NOMO-1 treated with dmso at 0.1 percent for 144 hours (cell line): Measurements from ENCODE around the gene KDM6A.
"Not testable (repeated sequence)": the region's sequence is repeated elsewhere in the genome, so short reads cannot be mapped to it uniquely, and the experiment has no call there.

ENCODE experiments used
- DNase-seq: peaks from one replicate; lab custom pipeline; 2025; ENCODE audit not compliant: unreplicated experiment; lab: John Stamatoyannopoulos, UW

KDM6A gene

DNA sequence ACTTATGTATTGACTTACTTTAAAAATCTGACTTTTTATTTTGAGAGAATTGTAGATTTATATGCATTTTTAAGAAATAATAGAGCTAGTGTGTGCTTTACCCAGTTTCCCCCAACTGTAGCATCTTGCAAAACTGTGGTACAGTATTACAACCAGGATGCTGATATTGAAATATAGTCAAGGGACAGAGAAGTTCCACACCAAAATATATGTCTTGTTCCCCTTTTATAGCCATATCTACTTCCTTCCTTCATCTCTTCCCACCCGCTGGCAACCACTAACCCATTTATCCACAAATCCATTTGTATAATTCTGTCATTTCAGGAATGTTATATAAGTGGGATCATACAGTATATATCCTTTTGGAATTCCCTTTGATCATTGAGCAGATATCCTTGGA lies 16.8 kb downstream of the KDM6A start:
- DNase-seq: peak; percentile 51

DNA sequence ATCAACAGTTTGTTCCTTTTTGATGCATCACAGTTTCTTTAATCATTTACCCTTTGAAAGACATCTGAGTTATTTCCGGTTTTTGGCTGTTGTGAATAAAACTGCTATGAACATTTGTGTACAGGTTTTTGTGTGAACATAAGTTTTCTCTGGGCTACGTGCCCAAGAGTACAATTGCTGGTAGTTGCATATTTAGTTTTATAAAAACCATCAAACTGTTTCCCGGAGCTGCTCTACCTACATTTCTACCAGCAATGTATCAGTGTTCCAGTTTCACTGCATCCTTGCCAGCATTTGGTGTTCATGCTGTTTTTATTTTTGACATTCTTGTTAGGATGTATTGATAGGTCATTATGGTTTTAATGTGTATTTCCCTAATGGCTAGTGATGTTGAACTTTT lies 17.3 kb downstream of the KDM6A start:
- DNase-seq: no peak

GRCh38 chrX:44890687-44891086 lies 17.7 kb downstream of the KDM6A start:
- not testable (repeated sequence) for DNase-seq

DNA sequence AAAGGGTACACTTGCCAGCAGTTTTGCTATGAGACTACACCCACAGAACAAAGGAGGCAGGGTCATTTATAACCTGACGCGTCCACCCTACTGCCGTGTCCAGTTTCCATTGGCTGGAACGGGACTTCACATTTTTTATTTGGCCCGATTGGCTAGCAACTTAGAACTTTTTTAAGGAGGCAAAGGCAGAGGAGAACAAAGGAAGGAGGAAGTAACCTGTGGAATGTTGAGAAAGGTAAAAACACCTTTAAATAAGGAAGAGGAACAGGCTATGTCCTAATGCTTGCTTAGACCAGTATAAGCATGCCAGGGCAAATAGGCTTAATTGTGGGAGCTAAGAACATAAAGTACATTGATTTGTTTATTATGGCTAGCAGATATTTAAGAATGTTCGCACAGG lies 18.7 kb downstream of the KDM6A start:
- DNase-seq: no peak

GRCh38 chrX:44896876-44897186 lies 23.8 kb downstream of the KDM6A start:
- no peak for DNase-seq

DNA sequence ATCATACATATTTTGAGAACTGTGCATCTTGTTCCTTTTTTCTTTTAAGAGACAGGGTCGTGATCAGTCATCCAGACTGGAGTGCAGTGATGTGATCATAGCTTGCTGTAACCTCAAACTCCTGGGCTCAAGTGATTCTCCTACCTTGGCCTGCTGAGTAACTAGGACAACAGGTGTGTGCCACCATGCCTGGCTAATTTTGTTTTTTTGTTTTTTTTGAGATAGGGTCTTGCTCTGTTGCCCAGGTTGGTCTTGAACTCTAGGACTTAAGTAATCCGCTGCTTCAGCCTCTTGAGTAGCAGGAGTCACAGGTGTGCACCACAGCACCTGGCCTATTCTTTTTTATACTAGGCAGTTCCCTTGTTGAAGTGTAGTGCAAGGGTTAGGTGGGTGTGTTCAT lies 24.6 kb downstream of the KDM6A start:
- DNase-seq: no peak

GRCh38 chrX:44898411-44899221 lies 25.6 kb downstream of the KDM6A start:
- no peak for DNase-seq

GRCh38 chrX:44899946-44900345 lies 27.0 kb downstream of the KDM6A start:
- DNase-seq: no peak

DNA sequence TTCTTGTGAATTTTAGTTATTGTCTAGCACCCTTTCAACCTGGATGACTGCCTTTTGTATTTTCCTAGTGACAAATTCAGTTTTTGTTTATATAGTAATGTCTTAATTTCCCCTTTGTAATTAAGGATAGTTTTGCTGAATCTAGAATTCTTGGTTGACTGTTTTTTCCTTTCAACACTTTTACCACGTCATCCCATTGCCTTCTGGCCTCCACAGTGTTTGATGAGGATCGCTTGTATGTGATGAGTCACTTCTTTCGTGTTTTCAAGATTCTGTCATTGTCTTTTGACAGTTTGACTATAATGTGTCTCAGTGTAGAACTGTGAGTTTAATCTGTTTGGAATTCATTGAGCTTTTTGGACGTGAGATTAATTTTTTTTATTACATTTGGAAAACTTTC lies 30.1 kb downstream of the KDM6A start:
- DNase-seq: no peak

GRCh38 chrX:44903830-44904530 lies 31.0 kb downstream of the KDM6A start:
- no peak for DNase-seq

DNA sequence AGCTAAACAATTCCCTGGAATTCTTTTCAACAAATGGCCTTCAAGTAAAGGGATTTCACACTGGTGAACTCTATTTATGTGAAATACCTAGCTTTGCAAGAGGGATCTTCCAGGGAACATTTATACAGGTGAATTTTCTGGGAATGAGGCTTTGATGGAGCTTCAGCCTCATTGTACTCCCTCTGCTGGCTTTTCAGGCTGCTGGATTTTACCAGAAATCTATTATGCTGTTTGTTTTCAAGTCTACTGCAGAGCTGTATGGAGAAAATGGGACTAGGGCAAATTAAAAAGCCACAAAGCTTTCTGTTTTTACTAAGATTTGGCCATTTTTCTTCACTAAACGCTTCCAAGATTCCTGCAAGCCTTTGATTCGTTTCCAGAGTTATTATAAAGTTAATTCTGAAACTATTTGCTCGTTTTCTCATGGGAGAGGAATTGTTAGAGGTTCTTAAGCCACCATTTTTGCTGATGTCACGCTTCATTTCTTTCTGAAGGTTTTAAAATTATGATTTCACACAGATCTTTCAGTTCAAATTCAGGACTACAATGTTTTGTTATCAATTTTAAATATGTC lies 31.6 kb downstream of the KDM6A start:
- DNase-seq: no peak

DNA sequence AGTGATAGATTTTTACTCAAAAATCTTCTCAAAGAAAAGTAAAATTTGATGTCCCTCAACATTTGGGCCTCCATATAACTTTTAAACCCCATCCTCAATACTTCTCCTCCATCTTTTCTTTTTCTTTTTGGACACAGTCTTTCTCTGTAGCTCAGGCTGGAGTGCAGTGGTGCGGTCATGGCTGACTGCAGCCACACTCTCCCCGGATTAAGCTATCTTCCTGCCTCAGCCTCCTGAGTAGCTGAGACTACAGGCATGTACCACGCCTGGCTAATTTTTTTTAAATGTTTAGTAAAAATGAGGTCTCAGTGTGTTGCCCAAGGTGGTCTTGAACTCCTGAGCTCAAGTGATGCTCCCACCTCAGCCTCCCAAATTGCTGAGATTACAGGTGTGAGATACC lies 33.1 kb downstream of the KDM6A start:
- DNase-seq: no peak

DNA sequence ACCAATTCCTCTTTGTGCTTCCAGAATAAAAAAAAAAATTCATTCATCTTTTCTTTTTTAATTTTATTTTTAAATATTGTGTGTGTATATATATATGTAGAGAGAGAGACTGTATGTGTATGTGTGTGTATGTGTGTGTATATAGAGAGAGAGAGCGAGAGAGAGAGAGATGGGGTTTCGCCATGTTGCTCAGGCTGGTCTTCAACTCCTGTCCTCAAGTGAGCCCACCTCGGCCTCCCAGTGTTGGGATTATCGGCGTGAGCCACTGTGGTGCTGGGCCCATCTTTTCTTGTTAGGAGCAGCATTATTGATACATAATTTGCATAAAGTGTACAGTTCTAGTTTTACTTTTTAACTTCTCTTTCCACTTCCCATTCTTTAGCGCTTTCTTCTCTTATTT lies 33.6 kb downstream of the KDM6A start:
- no peak for DNase-seq

DNA sequence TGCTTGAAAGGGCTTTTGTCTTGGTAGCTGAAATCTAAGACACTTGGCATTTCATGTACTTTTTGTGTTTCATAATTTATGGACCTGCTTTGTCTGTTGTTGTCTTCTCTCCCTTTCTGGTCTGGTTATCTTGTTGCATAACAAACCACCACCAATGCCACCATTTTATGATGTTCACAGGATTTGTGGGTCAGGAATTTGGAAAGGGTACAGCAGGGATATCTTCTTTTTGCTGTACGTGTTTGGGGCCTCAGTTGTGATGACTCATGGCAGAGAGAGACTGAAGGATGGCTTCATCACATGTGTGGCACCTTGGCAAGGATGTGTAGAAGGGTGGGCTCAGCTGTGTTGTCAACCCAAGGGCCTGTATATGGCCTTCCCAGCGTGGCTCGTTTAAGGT lies 35.2 kb downstream of the KDM6A start:
- DNase-seq: no peak

DNA sequence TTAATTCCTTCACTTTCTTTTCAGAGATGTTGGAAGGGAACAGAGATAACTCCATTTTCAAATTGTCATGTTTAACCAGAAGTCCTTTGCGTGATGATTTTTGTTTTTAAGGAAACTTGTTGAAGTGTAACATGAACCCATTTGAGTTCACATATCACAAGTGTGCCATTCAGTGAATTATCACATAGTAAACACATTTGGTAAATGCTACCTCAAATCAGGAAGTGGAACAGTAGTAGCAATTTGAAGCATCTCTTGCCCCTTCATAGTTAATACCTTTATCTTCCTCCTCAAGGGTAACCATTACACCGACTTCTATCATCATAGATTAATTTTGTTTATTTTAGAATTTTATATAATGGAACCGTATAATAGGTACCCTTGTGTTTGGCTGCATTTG lies 35.8 kb downstream of the KDM6A start:
- DNase-seq: no peak

DNA sequence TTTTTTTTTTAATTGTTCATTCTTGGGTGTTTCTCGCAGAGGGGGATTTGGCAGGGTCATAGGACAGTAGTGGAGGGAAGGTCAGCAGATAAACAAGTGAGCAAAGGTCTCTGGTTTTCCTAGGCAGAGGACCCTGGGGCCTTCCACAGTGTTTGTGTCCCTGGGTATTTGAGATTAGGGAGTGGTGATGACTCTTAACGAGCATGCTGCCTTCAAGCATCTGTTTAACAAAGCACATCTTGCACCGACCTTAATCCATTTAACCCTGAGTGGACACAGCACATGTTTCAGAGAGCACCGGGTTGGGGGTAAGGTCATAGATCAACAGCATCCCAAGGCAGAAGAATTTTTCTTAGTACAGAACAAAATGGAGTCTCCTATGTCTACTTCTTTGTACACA lies 37.5 kb downstream of the KDM6A start:
- DNase-seq: not testable (repeated sequence)

GRCh38 chrX:44911074-44911600 lies 38.1 kb downstream of the KDM6A start:
- not testable (repeated sequence) for DNase-seq

GRCh38 chrX:44913656-44914531 lies 40.9 kb downstream of the KDM6A start:
- no peak for DNase-seq

- no peak for DNase-seq
These were observed 41.7 kb downstream of the KDM6A start for GRCh38 chrX:44914532-44915198.

DNA sequence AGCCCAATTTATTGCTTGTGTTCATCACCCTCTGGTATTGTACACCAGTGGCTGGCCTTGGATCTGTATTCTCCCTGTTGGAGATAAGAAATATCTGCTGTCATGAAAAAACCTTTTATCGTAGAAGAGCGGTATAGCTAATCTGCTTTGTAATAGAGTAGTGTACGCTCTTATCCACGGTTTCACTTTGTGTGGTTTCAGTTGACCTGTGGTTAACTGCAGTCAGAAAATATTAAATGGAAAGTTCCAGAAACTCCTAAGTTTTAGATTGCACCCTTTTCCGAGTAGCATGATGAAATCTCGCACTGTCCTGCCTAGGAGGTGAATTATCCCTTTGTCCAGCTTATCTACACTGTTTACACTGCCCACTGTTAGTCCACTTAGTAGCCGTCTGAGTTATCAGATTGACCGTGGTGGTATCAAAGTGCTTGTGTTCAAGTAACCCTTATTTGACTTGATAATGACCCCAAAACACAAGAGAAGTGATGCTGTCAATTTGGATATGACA lies 42.4 kb downstream of the KDM6A start:
- no peak for DNase-seq
